Astrocyte of the spinal cord (primary cell): Measurements from ENCODE around the gene GHR.
"Not testable (repeated sequence)": the region's sequence is repeated elsewhere in the genome, so short reads cannot be mapped to it uniquely, and the experiment has no call there.

Experiments
- DNase-seq: peaks from one replicate; pipeline ENCODE4 v3.0.0; 2011; ENCODE audit warnings: low read depth, low spot score
- H3K4me3 ChIP-seq: 2 replicates; pipeline ENCODE4 v1.5.1; 2011; ENCODE audit warnings: low read depth, mild to moderate bottlenecking, low read length, moderate library complexity
- in situ Hi-C: cut with HindIII; loops from 2 replicates; pipeline ENCODE4 v1.10.0; 2017; ENCODE audit warnings: low sequenced_read_pairs
- TF ChIP-seq, protein P1 (sequence below): IDR thresholded peaks from 2 replicates; pipeline ENCODE4 v1.5.1; 2012; ENCODE audit warnings: low read depth, mild to moderate bottlenecking, low read length, inconsistent platforms

The GHR gene

DNA sequence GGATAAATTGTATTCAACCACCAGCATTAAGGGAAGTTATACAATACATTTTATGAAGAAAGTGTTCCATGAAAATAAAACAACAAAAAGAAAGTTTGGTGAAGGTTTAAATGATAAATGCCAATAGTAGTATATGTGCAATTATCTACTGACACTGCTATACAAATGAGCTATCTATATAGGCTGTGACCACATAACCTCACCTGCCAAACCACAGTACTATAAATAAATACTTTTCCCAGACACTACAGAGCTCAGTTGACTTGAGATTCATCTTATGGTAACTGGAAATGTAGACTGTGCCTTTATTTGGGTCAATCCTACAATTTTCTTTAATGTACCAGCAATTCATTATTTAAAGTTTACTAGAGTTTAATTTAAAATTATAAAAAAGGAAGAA lies 252.4 kb downstream of the GHR start:
- TF ChIP-seq, protein P1, sequence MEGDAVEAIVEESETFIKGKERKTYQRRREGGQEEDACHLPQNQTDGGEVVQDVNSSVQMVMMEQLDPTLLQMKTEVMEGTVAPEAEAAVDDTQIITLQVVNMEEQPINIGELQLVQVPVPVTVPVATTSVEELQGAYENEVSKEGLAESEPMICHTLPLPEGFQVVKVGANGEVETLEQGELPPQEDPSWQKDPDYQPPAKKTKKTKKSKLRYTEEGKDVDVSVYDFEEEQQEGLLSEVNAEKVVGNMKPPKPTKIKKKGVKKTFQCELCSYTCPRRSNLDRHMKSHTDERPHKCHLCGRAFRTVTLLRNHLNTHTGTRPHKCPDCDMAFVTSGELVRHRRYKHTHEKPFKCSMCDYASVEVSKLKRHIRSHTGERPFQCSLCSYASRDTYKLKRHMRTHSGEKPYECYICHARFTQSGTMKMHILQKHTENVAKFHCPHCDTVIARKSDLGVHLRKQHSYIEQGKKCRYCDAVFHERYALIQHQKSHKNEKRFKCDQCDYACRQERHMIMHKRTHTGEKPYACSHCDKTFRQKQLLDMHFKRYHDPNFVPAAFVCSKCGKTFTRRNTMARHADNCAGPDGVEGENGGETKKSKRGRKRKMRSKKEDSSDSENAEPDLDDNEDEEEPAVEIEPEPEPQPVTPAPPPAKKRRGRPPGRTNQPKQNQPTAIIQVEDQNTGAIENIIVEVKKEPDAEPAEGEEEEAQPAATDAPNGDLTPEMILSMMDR = no peak
- in situ Hi-C loops = no loop called here
- no peak for DNase-seq
- H3K4me3 ChIP-seq = no peak overlapping the region

DNA sequence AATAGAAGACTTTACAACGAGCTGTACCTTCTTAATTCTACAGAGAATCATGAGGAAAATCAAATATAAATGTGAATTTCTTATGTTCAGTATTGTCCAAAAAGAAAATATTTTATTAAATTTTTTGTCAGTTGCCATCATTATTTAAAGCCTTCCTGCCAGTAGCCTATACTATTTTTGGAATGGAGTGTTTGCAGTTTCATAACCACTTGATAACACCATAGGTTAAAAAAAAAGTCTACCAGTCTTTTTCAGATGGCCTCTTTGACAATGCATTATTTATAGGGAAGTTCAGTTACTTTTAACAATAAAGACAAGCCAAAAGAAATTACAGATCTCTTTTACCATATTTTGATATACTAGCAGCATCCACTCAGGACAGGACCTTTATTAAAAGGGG lies 253.1 kb downstream of the GHR start:
- no peak overlapping the region for H3K4me3 ChIP-seq
- in situ Hi-C loops = no loop called here
- no peak for DNase-seq
- TF ChIP-seq, protein P1 = no peak

DNA sequence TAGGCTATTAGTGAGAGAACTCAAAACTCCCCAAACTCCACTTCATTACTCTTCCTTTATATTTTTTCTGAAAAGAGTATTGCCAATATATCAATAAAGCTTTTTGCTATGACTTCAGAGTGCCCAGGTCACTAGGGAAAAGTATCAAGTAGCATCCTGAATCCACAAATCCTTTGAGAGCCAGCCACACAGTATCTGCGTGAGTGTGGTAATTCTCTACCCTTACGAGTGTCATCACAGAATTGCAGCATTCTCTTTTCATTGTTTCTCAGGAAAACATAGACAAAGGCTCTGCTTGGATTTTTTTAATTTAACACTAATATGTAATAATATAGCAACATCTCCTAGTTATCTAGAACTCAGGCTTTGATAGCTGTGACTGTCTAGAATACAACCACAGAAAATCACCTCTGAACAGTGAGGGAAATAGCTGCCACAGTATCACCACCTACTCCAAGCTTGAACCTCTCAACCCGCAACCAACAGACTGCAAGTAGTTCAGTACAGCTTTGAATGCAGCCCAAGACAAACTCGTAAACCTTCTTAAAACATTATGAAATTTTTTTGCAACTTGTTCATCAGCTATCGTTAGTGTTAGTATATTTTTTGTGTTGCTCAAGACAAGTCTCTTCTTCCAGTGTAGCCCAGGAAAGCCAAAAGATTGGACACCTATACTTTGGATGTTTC lies 254.1 kb downstream of the GHR start:
- TF ChIP-seq, protein P1 = no peak
- DNase-seq = no peak
- no peak overlapping the region for H3K4me3 ChIP-seq
- in situ Hi-C loops = no loop called here

- TF ChIP-seq, protein P1 = no peak
- H3K4me3 ChIP-seq = no peak overlapping the region
- in situ Hi-C loops = no loop called here
- no peak for DNase-seq
These were observed 256.8 kb downstream of the GHR start for GRCh38 chr5:42680046-42680445.

- DNase-seq, H3K4me3 ChIP-seq, in situ Hi-C loops: not testable (repeated sequence)
These were observed 261.8 kb downstream of the GHR start for GRCh38 chr5:42685078-42685477.

DNA sequence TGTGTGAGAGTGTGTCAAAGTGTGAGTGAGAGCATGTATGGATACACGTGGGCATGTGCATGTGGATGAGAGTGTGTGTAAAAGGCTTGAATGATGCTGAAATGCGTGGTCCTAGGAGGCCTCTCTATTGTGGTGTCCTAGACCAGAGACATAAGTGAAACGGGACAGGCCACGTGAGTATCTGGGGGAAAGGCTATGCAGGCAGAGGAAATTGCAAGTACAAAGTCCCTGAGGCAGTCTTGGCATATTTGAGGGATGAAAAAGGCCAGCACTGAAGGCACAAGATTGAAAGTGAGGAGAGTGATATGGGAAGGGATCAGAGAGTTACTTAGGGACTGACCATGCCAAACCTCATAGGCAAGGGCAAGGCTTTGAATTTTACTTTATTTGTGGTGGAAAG lies 266.2 kb downstream of the GHR start:
- in situ Hi-C loops = no loop called here
- TF ChIP-seq, protein P1 = no peak
- H3K4me3 ChIP-seq = no peak overlapping the region
- DNase-seq = no peak

DNA sequence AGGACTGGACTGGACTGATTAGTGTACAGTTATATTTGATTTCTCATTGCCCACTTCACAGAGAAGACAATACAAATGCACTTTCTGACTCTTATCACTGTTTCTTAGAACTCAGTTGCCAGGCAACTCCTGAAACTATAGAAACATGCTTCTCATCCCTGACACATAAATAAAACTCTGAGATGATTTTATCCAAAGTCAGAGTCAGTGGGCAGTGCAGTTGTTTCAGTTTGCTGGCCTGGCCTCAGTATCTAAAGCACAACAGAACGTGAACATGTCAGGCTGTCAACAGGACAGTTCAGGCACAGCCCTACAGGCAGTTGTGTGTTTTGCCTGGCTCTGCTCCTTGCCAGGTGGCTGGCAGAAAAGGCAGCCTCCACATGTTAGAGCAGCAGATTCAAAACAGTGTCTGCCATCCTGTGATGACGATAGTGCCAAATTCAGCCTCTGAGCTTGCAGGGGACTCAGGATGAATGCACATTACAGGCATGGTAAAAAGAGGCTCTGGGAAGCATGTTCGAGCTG lies 268.2 kb downstream of the GHR start:
- in situ Hi-C loops = no loop called here
- TF ChIP-seq, protein P1 = no peak
- DNase-seq = no peak
- H3K4me3 ChIP-seq = no peak overlapping the region
